Stimulated activated memory B cell treated with anti-CD40 and anti-IgM and Interleukin-4, amounts not matched to agents 10 μg/mL and 1 μg/mL and 100 μg/mL, for 72 hours (primary cell): Measurements from ENCODE around the gene DENND10.
A peak's percentile ranks its signal among the peaks of the same experiment; 100 is the strongest.

ENCODE experiments used
- ATAC-seq: fragments of 150-1000 bp; cut with Tn5 transposase; 2 replicates; pipeline ENCODE4 v1.10.0; 2021
- H3K27ac Mint-ChIP-seq: one replicate; pipeline ENCODE4 v1.8.0; 2022; ENCODE audit warnings: mild to moderate bottlenecking, mixed read lengths
- H3K27me3 Mint-ChIP-seq: one replicate; pipeline ENCODE4 v1.8.0; 2022; ENCODE audit warnings: mixed read lengths
- H3K36me3 Mint-ChIP-seq: one replicate; pipeline ENCODE4 v1.8.0; 2022; ENCODE audit warnings: mixed read lengths
- H3K4me1 Mint-ChIP-seq: one replicate; pipeline ENCODE4 v1.8.0; 2022; ENCODE audit warnings: mixed read lengths
- H3K4me3 Mint-ChIP-seq: one replicate; pipeline ENCODE4 v1.8.0; 2022; ENCODE audit warnings: mild to moderate bottlenecking, moderate library complexity, mixed read lengths
- H3K9me3 Mint-ChIP-seq: one replicate; pipeline ENCODE4 v1.8.0; 2022; ENCODE audit warnings: mixed read lengths

DENND10 gene, protein sequence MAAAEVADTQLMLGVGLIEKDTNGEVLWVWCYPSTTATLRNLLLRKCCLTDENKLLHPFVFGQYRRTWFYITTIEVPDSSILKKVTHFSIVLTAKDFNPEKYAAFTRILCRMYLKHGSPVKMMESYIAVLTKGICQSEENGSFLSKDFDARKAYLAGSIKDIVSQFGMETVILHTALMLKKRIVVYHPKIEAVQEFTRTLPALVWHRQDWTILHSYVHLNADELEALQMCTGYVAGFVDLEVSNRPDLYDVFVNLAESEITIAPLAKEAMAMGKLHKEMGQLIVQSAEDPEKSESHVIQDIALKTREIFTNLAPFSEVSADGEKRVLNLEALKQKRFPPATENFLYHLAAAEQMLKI

DNA sequence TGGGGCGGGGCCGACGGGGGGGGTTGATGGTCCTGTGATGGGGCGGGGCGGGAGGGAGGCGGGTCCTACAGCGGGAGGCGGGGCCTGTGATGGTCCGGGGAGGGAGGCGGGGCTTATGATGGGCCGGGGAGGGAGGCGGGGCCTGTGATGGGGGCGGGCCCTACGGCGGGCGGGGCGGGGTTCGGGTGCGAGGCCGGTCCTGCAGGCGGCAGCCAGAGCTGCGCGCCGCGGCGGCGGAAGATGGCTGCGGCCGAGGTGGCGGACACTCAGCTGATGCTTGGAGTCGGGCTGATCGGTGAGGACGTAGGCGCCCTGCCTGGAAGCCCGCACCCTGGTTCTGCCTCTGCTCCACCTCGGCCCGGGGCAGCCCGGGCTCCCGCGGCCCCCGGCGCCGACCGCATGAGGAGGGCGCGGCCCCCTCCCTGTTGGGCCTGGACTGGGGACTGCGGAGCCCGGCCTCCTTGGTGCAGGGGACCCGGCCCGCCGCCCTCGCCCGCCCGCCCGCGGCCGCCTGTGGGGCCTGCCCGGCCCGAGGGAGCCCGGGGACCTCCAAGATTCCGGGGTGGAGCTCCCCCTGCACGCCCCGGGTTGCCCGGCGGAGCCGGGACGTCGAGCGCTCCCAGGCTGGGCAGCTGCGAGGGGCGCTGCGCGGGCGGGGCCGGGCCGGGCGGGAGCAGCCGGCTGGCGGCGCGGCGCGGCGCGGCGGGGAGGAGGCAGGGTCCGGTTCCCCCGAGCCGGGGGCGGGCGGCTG is at the start of gene DENND10:
Gene DENND10 (plus strand): TSS at position 211 of the 751 bp plus-strand sequence. CDS start 30 bp downstream, at position 241.
- H3K4me3 Mint-ChIP-seq, result peak within 1 kb of the TSS; percentile 84
- peak; percentile 91 for ATAC-seq
- H3K27me3 Mint-ChIP-seq, result no peaks in the 10 kb centered on the region
- peaks cover 6% of the 10 kb centered on the region for H3K36me3 Mint-ChIP-seq
- peaks cover 28% of the 10 kb centered on the region for H3K4me1 Mint-ChIP-seq
- H3K27ac Mint-ChIP-seq, result peak within 1 kb of the TSS; percentile 59
- H3K9me3 Mint-ChIP-seq, result no peaks in the 10 kb centered on the region

- H3K9me3 Mint-ChIP-seq, result no peaks in the 10 kb centered on the region
- peaks cover 88% of the 10 kb centered on the region for H3K36me3 Mint-ChIP-seq
- no peaks in the 10 kb centered on the region for H3K27me3 Mint-ChIP-seq
- ATAC-seq, result no peak
- no peak overlapping the region for H3K4me3 Mint-ChIP-seq
- no peak overlapping the region for H3K27ac Mint-ChIP-seq
- H3K4me1 Mint-ChIP-seq, result peaks cover 3% of the 10 kb centered on the region
Measured at GRCh38 chr10:119055472-119055871, 48.4 kb upstream of the DENND10 start.

DNA sequence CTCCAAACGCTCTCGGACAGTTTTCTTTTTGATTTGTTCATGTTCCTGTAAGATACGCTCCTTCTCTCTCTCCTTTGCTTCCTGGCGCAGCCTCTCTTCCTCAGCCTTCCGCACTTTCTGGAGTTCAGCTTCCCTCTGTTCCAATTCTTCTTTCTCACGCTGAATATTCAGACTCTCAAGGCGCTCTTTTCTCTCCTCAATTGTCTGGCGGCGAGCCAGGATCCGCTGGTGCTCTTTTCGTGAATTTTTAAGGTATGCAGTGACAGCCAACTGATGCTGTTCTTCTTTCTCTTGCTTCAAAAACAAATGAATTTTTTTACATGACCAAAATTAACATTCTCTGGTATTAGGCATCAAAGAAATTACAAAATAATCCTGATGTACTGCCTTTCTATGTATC is 45.9 kb upstream of the DENND10 start:
- no peak overlapping the region for H3K27ac Mint-ChIP-seq
- peaks cover 82% of the 10 kb centered on the region for H3K36me3 Mint-ChIP-seq
- ATAC-seq, result no peak
- H3K9me3 Mint-ChIP-seq, result no peaks in the 10 kb centered on the region
- no peak overlapping the region for H3K4me3 Mint-ChIP-seq
- H3K27me3 Mint-ChIP-seq, result no peaks in the 10 kb centered on the region
- H3K4me1 Mint-ChIP-seq, result peaks cover 16% of the 10 kb centered on the region

GRCh38 chr10:119059557-119059956 is 44.4 kb upstream of the DENND10 start:
- Mint-ChIP-seq H3K27ac (no peak overlapping the region), H3K4me1 (peaks cover 16% of the 10 kb centered on the region), H3K4me3 (no peak overlapping the region), H3K27me3 (no peaks in the 10 kb centered on the region), H3K36me3 (peaks cover 81% of the 10 kb centered on the region), H3K9me3 (no peaks in the 10 kb centered on the region)
- ATAC-seq, result no peak

DNA sequence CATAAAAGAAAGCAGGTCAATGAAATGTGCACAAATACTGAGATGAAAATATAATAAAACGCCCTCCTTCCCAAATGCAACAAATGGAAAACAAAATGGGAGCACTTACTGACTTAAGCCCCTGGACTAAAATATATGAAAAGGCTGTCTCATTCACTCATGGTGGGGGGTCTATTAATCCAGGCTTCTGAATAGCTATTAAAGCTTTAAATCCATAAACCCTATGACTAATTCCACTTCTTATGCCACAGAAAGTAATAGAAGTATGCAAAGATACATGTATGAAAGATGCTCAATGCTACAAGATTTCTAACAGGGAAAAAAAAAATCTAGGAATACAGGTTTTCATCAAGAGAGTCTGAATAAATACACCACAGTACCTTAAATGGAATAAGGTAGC is 43.8 kb upstream of the DENND10 start:
- peaks cover 81% of the 10 kb centered on the region for H3K36me3 Mint-ChIP-seq
- no peak overlapping the region for H3K27ac Mint-ChIP-seq
- ATAC-seq, result no peak

GRCh38 chr10:119061352-119061751 is 42.6 kb upstream of the DENND10 start:
- Mint-ChIP-seq H3K9me3 (no peaks in the 10 kb centered on the region), H3K27ac (peak overlapping the region; percentile 17), H3K4me3 (peak overlapping the region; percentile 12), H3K36me3 (peaks cover 83% of the 10 kb centered on the region), H3K4me1 (peaks cover 24% of the 10 kb centered on the region), H3K27me3 (no peaks in the 10 kb centered on the region)
- no peak for ATAC-seq

More for the DNA sequence above, 43.8 kb upstream of the DENND10 start:
- Mint-ChIP-seq H3K4me1 (peaks cover 22% of the 10 kb centered on the region), H3K9me3 (no peaks in the 10 kb centered on the region), H3K27me3 (no peaks in the 10 kb centered on the region), H3K4me3 (no peak overlapping the region)

- peak overlapping the region; percentile 17 for H3K27ac Mint-ChIP-seq
- no peak overlapping the region for H3K4me3 Mint-ChIP-seq
- peaks cover 24% of the 10 kb centered on the region for H3K4me1 Mint-ChIP-seq
- ATAC-seq, result no peak
- H3K9me3 Mint-ChIP-seq, result no peaks in the 10 kb centered on the region
- no peaks in the 10 kb centered on the region for H3K27me3 Mint-ChIP-seq
- peaks cover 81% of the 10 kb centered on the region for H3K36me3 Mint-ChIP-seq
Measured at GRCh38 chr10:119061926-119062325, 42.0 kb upstream of the DENND10 start.

DNA sequence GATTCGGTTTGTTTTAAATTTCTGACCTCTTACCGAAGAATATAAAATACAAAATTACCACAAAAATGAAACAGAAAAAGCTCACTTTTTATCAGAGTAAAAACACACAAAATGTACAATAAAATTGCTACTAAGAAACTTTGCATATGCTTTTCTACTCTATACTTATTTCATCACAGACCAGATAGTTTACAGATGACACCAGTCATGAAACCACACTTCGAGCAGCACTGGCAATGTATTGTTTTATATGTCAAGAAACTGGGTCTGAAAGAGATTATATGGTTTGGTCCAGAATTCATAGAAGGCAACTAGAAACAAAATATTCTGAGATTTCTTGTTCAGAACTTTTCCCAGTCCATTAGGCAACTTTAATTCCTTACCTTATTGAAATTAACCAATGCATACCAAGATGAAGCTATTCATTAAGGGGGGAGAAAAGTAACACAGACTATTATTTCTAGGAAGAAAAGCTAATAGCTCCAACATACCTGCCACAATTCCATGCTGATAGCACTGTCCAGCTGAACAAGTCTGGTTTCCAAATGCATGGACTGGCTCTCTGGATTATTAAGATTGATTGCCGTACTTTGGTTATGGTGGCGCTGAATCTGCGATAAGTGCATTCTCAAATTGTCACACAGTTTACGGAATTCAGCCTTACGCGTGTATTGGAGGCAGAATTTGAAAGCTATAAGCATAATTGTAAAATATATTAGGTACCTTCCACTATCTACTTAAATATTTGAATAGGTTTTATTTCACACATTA is 33.3 kb upstream of the DENND10 start:
- ATAC-seq, result no peak
- Mint-ChIP-seq H3K27me3 (no peaks in the 10 kb centered on the region), H3K4me3 (no peak overlapping the region), H3K9me3 (no peaks in the 10 kb centered on the region), H3K36me3 (peaks cover 40% of the 10 kb centered on the region), H3K4me1 (peaks cover 12% of the 10 kb centered on the region), H3K27ac (no peak overlapping the region)

DNA sequence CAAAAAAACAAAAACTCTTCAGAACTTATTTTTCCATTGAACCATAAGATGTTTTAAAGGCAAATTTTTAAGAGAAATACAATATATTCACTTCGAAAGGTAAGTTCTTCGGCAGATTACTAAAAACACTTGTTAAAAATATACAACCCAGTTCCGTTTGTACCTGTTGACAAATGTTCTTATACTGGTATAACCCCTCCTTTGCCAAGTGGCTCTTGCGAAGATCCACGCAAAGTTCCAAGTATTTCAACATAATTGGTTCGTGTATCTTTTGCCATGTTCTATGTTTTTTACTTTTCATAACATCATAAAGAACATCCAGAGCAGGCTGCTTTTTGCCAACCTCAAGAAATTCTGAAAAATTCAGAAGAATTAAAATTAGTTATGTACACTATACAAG is 30.3 kb upstream of the DENND10 start:
- H3K4me1 Mint-ChIP-seq, result peaks cover 31% of the 10 kb centered on the region
- peaks cover 27% of the 10 kb centered on the region for H3K36me3 Mint-ChIP-seq
- no peaks in the 10 kb centered on the region for H3K27me3 Mint-ChIP-seq
- H3K27ac Mint-ChIP-seq, result no peak overlapping the region
- no peaks in the 10 kb centered on the region for H3K9me3 Mint-ChIP-seq
- ATAC-seq, result no peak
- H3K4me3 Mint-ChIP-seq, result no peak overlapping the region

DNA sequence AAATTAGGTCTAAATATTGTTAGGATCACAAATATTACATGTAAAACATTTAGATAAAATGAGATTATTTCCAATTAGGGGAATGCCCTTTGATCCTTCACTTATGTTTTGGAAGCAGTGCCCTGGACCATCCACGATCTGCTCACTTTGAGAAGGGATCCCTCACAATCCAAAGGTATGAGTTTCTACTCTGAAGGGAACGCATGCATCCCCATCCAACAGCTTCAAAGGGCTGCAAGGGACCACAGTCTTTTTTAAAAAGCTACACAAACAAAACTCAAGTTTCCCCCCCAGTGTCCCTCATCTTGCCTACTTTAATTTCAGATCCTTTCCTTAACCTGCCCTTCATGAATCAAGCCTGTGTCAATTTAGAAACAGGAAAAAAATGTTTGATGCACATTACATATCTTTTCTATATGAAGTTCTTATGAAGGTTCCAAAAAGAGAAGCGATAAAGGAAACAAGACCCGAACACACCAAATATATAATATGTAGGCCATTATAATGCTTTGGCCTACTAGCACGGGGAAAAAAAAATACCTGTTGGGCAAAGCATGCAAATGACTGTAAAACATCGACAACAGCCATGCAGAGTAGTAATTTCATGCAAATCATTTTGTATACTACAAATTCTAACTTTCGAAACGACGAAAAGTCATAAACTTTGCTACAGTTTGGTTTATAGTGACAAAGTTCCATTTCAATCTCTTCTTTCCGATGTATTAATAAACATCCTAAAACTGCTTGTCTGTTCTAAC is 25.3 kb upstream of the DENND10 start:
- Mint-ChIP-seq H3K36me3 (peaks cover 24% of the 10 kb centered on the region), H3K4me1 (peaks cover 45% of the 10 kb centered on the region), H3K9me3 (no peaks in the 10 kb centered on the region), H3K27me3 (no peaks in the 10 kb centered on the region), H3K27ac (peak overlapping the region; percentile 96), H3K4me3 (peak overlapping the region; percentile 94)
- no peak for ATAC-seq

GRCh38 chr10:119079599-119080520 is 24.1 kb upstream of the DENND10 start:
- peak; percentile 83 for ATAC-seq
- H3K4me1 Mint-ChIP-seq, result peaks cover 53% of the 10 kb centered on the region
- H3K36me3 Mint-ChIP-seq, result peaks cover 24% of the 10 kb centered on the region
- peak overlapping the region; percentile 96 for H3K27ac Mint-ChIP-seq
- H3K9me3 Mint-ChIP-seq, result no peaks in the 10 kb centered on the region
- no peaks in the 10 kb centered on the region for H3K27me3 Mint-ChIP-seq
- H3K4me3 Mint-ChIP-seq, result peak overlapping the region; percentile 94

DNA sequence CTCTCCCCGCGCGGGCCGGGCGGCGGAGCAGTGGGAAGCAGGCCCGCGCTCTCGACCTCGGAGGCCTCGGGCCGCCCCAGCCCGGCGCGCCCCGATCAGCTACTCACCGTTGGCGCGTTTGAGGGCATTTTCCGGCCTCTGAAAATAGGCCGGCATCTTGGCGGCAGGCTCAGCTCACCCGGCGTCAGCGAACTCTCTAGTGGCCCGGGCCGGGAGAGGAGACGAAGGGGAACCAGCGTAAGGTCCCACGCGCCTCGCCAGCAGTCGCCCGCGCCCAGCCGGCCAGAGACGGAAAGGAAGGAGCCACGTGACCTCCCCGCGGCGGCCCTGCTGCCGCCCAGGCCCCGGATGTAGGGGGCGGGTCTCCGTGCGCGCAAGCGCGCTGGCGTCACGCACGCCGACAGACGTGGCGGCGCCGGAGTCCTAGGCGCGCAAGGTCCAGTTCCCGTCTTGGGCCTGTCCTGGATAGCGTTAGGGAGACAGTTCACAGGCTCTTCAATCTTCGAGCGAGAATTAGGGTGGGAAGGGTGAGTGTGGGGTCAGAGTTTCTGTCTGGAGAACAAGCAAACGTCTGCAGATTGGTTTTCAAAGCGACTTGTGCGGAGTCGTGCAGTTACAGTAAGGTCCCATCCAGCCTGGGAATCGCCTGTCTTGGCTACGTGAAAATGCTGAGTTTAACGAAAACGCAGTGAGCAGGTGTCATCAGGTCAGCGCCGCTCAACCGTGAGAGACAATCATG is 23.2 kb upstream of the DENND10 start, which contains the start of gene EIF3A:
Gene EIF3A (minus strand): TSS at position 297 of the 739 bp plus-strand sequence. CDS start 141 bp downstream, at position 156.
- peak within 1 kb of the TSS; percentile 94 for H3K4me3 Mint-ChIP-seq
- no peaks in the 10 kb centered on the region for H3K9me3 Mint-ChIP-seq
- H3K27me3 Mint-ChIP-seq, result no peaks in the 10 kb centered on the region
- peaks cover 24% of the 10 kb centered on the region for H3K36me3 Mint-ChIP-seq
- peak within 1 kb of the TSS; percentile 96 for H3K27ac Mint-ChIP-seq
- H3K4me1 Mint-ChIP-seq, result peaks cover 55% of the 10 kb centered on the region
- peak; percentile 94 for ATAC-seq

GRCh38 chr10:119084896-119085295 is 19.0 kb upstream of the DENND10 start:
- Mint-ChIP-seq H3K4me3 (no peak overlapping the region), H3K27me3 (no peaks in the 10 kb centered on the region), H3K9me3 (no peaks in the 10 kb centered on the region), H3K36me3 (peaks cover 2% of the 10 kb centered on the region), H3K27ac (no peak overlapping the region), H3K4me1 (peaks cover 43% of the 10 kb centered on the region)
- no peak for ATAC-seq
